Activated naive CD8-positive, alpha-beta T cell treated with anti-CD3 and anti-CD28 coated beads, Interleukin-2, amount 50 U/mL, for 16 hours (primary cell): ENCODE results near the gene RSRP1.
"Not testable (repeated sequence)": the region's sequence is repeated elsewhere in the genome, so short reads cannot be mapped to it uniquely, and the experiment has no call there.

Experiments
- DNase-seq: peaks from one replicate; pipeline ENCODE4 v3.0.0-alpha.2; 2020; ENCODE audit warnings: low read depth, low spot score

RSRP1 gene

GRCh38 chr1:25256578-25256965 lies 9.3 kb upstream of the RSRP1 start:
- DNase-seq: no peak

GRCh38 chr1:25255706-25256577 lies 8.7 kb upstream of the RSRP1 start:
- no peak for DNase-seq

GRCh38 chr1:25253911-25254310 lies 6.7 kb upstream of the RSRP1 start:
- DNase-seq: no peak

- DNase-seq: no peak
Measured at GRCh38 chr1:25247829-25248754, 838 bp upstream of the RSRP1 start.

- DNase-seq: no peak
Measured at GRCh38 chr1:25246600-25247023, 642 bp downstream of the RSRP1 start.

GRCh38 chr1:25245809-25246599 lies 1.2 kb downstream of the RSRP1 start:
- no peak for DNase-seq

GRCh38 chr1:25245393-25245792 lies 1.9 kb downstream of the RSRP1 start:
- DNase-seq: no peak

GRCh38 chr1:25243907-25244306 lies 3.3 kb downstream of the RSRP1 start:
- no peak for DNase-seq

- DNase-seq: peak; percentile 73
Measured at GRCh38 chr1:25239681-25240541, 7.3 kb downstream of the RSRP1 start.

- no peak for DNase-seq
Measured at GRCh38 chr1:25238046-25238445, 9.2 kb downstream of the RSRP1 start.

- not testable (repeated sequence) for DNase-seq
Measured at GRCh38 chr1:25236261-25236660, 11.0 kb downstream of the RSRP1 start.

- not testable (repeated sequence) for DNase-seq
Measured at GRCh38 chr1:25235411-25235810, 11.8 kb downstream of the RSRP1 start.

GRCh38 chr1:25232866-25233784 lies 14.1 kb downstream of the RSRP1 start:
- DNase-seq: peak; percentile 15

- DNase-seq: peak; percentile 89
Measured at GRCh38 chr1:25232027-25232865, 15.0 kb downstream of the RSRP1 start, which contains the start of gene SYF2. SYF2 (minus strand) TSS chr1:25232502; CDS start chr1:25232467, 35 bp downstream.

GRCh38 chr1:25223471-25223870 lies 23.8 kb downstream of the RSRP1 start:
- no peak for DNase-seq

GRCh38 chr1:25222606-25223005 lies 24.6 kb downstream of the RSRP1 start:
- no peak for DNase-seq

GRCh38 chr1:25220666-25221065 lies 26.6 kb downstream of the RSRP1 start:
- no peak for DNase-seq

- DNase-seq: no peak
Measured at GRCh38 chr1:25219661-25220251, 27.5 kb downstream of the RSRP1 start.
